OCI-LY3 (cell line): Measurements from ENCODE around the gene RPS6KA2.
"Not testable (repeated sequence)": the region's sequence is repeated elsewhere in the genome, so short reads cannot be mapped to it uniquely, and the experiment has no call there.

ENCODE experiments used
- H2AFZ ChIP-seq: fragments of 200-600, 300-600 bp; shearing (Covaris generic); 2 replicates; pipeline ENCODE4 v1.6.0; 2014; ENCODE audit warnings: antibody characterized with exemption, low read depth, low read length
- H3K27ac ChIP-seq: fragments of 200-600, 300-600 bp; sonication (generic); 2 replicates; pipeline ENCODE4 v1.5.1; 2014; ENCODE audit warnings: mild to moderate bottlenecking, low read length, moderate library complexity, mixed read lengths
- H3K27me3 ChIP-seq: fragments of 200-600, 300-600 bp; sonication (generic); 2 replicates; pipeline ENCODE4 v1.6.1; 2014; ENCODE audit warnings: low read depth, low read length, mixed read lengths
- H3K36me3 ChIP-seq: fragments of 200-600, 300-600 bp; sonication (generic); replicated peaks from 2 replicates; pipeline ENCODE3; 2014; ENCODE audit warnings: low read depth, low read length, mixed read lengths
- H3K4me1 ChIP-seq: fragments of 300-600, 200-600 bp; sonication (generic); 2 replicates; pipeline ENCODE4 v1.6.1; 2014; ENCODE audit warnings: low read length, mixed read lengths
- H3K4me2 ChIP-seq: fragments of 200-600, 300-600 bp; sonication (generic); 2 replicates; pipeline ENCODE4 v1.6.1; 2014; ENCODE audit warnings: low read length, mixed read lengths
- H3K4me3 ChIP-seq: fragments of 300-600, 200-600 bp; sonication (generic); 2 replicates; pipeline ENCODE4 v1.5.1; 2014; ENCODE audit warnings: antibody characterized with exemption, mild to moderate bottlenecking, low read length, moderate library complexity
- H3K79me2 ChIP-seq: fragments of 300-600, 200-600 bp; shearing (Covaris generic); 2 replicates; pipeline ENCODE4 v1.6.1; 2014; ENCODE audit warnings: mild to moderate bottlenecking, low read length, mixed read lengths
- H3K9ac ChIP-seq: fragments of 300-600, 200-600 bp; shearing (Covaris generic); 2 replicates; pipeline ENCODE4 v1.6.0; 2014; ENCODE audit warnings: mild to moderate bottlenecking, low read length, moderate library complexity
- H3K9me3 ChIP-seq: fragments of 200-600, 300-600 bp; shearing (Covaris generic); 2 replicates; pipeline ENCODE4 v1.6.1; 2014; ENCODE audit warnings: low read length, mixed read lengths; ENCODE audit not compliant: insufficient read depth
- H4K20me1 ChIP-seq: fragments of 200-600, 300-600 bp; sonication (generic); 2 replicates; pipeline ENCODE4 v1.6.1; 2016; ENCODE audit warnings: low read length, mixed read lengths; ENCODE audit not compliant: insufficient read depth
- CTCF ChIP-seq: fragments of 200-600, 300-600 bp; sonication (generic); IDR thresholded peaks from 2 replicates; pipeline ENCODE4 v1.5.1; 2014; ENCODE audit warnings: antibody characterized with exemption, low read length, low read depth
- EZH2phosphoT487 ChIP-seq: fragments of 200-600 bp; shearing (Covaris generic); IDR thresholded peaks from 2 replicates; pipeline ENCODE4 v1.6.1; 2018; ENCODE audit warnings: antibody characterized with exemption, mixed run types, low read depth

The RPS6KA2 gene

GRCh38 chr6:166402582-166403277 lies 224.3 kb downstream of the RPS6KA2 start:
- no peak overlapping the region for H3K4me3 ChIP-seq
- H3K4me2 ChIP-seq, result no peak overlapping the region
- no peaks in the 10 kb centered on the region for H3K9me3 ChIP-seq
- H3K79me2 ChIP-seq, result no peaks in the 10 kb centered on the region
- no peak overlapping the region for H3K27ac ChIP-seq
- H4K20me1 ChIP-seq, result no peaks in the 10 kb centered on the region
- no peaks in the 10 kb centered on the region for H3K4me1 ChIP-seq
- H2AFZ ChIP-seq, result no peak overlapping the region
- no peak overlapping the region for H3K9ac ChIP-seq
- TF ChIP-seq CTCF (no peak), EZH2phosphoT487 (no peak)
- no peaks in the 10 kb centered on the region for H3K27me3 ChIP-seq
- H3K36me3 ChIP-seq, result no peaks in the 10 kb centered on the region

- not testable (repeated sequence) for H3K36me3 ChIP-seq, H3K4me3 ChIP-seq, H3K27ac ChIP-seq, H3K9ac ChIP-seq, H3K9me3 ChIP-seq, H4K20me1 ChIP-seq, H2AFZ ChIP-seq, H3K79me2 ChIP-seq, H3K4me1 ChIP-seq, H3K27me3 ChIP-seq
- H3K4me2 ChIP-seq, result peak overlapping the region; percentile 39
- peak; percentile 64 for TF ChIP-seq CTCF
These were observed 226.3 kb downstream of the RPS6KA2 start for GRCh38 chr6:166400649-166401250.

- H2AFZ ChIP-seq, result no peak overlapping the region
- no peak overlapping the region for H3K9ac ChIP-seq
- no peaks in the 10 kb centered on the region for H4K20me1 ChIP-seq
- no peaks in the 10 kb centered on the region for H3K36me3 ChIP-seq
- TF ChIP-seq CTCF (no peak), EZH2phosphoT487 (no peak)
- H3K27me3 ChIP-seq, result no peaks in the 10 kb centered on the region
- no peaks in the 10 kb centered on the region for H3K79me2 ChIP-seq
- H3K4me1 ChIP-seq, result no peaks in the 10 kb centered on the region
- H3K4me2 ChIP-seq, result no peak overlapping the region
- no peak overlapping the region for H3K27ac ChIP-seq
- H3K9me3 ChIP-seq, result no peaks in the 10 kb centered on the region
- H3K4me3 ChIP-seq, result no peak overlapping the region
These were observed 226.9 kb downstream of the RPS6KA2 start for GRCh38 chr6:166400181-166400580.

GRCh38 chr6:166398348-166398747 lies 228.7 kb downstream of the RPS6KA2 start:
- no peaks in the 10 kb centered on the region for H3K9me3 ChIP-seq
- no peaks in the 10 kb centered on the region for H3K79me2 ChIP-seq
- H3K27me3 ChIP-seq, result no peaks in the 10 kb centered on the region
- H3K4me1 ChIP-seq, result no peaks in the 10 kb centered on the region
- no peak overlapping the region for H3K27ac ChIP-seq
- TF ChIP-seq EZH2phosphoT487 (no peak), CTCF (no peak)
- H4K20me1 ChIP-seq, result no peaks in the 10 kb centered on the region
- no peak overlapping the region for H3K4me3 ChIP-seq
- no peaks in the 10 kb centered on the region for H3K36me3 ChIP-seq
- H3K9ac ChIP-seq, result no peak overlapping the region
- H3K4me2 ChIP-seq, result no peak overlapping the region
- H2AFZ ChIP-seq, result no peak overlapping the region
